ENCODE data around the gene MTURN.

Gene MTURN

DNA sequence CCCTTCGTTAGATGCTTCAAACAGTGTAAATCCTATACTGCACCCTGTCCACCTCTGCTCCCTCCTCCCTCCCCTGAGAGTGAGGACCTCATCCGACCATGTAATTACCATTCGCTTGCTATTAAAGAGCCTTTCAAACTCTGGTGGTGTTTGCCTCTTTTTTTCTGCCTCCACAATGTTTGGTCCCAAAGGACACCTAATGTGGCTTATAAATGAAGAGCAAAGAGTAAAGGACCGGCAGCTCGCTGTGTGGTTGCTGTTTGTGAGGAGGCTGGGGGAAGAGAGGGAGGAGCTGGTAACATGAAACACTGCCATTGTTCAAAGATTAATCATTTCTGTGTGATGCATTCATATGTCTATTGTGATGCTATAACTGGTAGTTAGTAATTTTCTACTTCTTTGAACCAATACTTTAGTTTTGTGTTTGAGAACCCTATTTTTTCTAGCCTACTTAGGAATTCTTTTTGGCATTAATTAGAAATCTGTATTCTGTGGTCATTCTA lies 27.9 kb downstream of the MTURN start:
- no peak for FAIRE-seq

DNA sequence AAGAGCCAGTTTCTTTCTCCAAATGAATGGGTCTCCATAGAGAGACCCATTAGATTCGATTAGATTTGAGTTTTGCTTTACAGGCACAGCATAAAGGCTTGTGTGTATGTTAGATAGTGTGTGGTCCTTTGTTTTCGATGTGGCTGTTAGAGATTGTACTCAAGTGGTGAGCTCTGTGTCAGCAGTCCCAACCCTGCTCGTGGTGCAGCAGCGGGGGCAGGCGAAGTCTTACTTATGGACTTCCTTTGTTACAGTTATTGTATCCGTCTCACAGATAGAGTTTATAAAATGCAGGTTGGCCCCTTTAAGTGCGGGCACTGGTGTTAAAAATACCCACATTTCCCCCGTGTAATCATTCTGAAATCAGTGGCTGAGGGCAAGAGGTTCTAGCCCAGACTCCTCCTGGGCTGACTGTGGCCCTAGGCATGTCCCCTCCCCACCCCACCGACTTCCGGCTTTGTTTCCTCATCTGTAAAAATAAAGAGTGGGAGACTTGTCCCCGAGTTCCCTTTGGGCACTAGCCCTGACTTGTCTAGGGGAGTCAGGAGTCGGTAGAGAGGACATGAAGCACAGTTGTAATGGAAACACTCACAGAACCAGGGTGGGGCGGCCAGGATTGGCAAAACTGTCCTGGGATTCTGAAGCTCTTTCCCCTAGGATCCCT lies 28.6 kb downstream of the MTURN start:
- FAIRE-seq = no peak

DNA sequence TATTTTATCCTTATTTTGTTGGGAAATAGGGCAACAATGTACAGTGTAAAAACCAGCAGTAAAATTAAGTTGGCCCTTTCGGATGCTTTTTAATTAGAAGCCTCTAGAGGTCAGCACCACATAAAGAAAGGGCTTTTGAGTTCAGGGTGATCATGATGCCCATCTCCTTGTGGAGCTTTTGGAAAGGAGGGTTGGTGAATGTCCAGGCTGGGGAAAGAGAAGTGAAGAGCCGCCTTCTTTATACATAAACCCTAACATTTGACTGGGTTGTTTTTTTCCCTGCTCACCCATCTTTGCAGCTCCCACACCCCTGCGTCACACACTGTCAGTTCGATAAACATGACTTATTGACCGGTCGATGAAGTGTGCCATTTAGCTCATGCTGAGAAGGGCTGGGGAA lies 29.8 kb downstream of the MTURN start:
- FAIRE-seq = peak; percentile 76

DNA sequence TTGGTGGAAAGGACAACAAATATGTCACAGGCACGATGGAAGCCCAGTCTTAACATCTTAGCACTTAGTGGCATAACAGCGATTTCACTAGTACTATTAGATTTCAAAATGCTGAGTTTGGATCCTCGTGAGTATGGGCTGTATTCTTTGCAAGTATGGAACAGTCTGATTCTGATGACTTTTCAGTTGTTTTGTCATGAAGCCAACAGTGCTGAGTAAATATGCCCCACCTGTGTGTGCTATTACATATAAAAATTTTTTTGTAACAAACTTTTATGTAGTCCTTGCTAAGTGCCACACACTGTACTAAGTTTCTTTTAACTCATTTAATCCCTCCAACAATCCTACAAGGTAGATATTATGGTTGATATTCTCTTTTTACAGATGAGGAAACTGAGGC lies 30.8 kb downstream of the MTURN start:
- FAIRE-seq = no peak

DNA sequence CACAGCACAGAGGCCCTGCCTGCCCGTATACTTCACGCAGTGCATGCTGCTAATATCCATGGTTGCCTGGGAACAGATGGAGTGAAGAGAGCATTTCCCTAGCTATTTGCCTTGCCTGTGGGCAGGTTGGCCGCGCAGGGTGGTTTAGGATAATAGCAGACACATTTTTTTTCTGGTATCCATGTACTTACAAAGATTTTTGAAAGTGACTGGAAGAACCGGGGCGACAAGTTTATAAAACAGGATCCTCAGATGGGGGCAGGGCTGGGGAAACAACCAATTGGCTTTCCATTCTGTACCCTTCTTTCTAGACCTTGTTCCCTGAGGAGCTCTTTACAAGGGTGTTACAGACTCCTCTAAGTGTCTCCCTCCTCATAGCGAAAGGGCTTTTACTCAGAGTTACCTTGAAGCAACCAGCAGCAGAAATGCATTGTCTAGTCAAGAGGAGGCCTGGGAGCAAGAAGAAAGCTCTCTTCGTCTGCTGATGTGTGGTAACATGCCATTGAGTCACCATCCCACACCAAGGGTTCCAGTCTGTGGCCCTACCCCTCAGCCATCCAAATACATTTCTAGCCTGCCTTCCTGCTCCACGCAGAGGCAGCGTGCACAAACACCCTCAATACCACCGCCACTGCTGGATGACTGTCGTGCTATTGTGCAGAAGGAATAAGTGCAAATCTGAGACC lies 31.5 kb downstream of the MTURN start:
- FAIRE-seq = no peak

DNA sequence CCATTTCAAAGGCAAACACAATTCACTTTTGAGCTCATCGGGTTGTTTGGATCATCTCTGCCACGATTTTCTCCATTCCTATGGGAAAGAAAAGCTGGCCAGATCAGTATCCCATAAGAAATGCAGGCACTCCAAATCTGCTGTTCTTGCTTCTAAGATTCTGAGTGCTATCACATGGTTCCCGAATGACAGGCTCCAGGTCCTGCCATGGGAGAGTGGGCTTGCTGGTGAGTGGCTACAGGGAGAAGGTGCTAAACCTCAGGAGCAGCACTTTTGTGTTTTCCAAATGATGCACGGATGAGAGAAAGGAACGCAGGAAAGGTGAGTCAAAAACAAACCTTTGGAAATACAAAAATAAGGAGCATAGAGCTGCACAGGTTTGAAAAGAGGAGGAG lies 32.1 kb downstream of the MTURN start:
- no peak for FAIRE-seq

DNA sequence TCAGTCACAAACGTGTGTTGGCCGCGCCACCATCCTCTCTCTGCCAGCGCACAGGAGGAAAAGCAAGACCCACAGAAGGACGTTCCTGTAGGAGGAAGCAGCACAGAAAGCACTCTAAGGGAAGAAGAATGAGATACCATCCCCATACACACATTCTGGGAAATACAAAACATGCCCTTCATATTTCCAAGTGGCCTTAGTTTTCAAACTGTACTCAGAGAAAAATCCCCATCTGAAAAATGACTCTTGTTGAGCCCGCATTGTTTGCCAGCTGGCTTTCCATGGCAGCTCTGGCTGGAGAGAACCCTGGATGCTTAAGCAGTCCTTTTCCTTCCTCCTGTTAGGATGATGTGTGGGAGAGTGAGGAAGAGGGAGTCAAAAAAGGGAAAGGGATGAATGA lies 33.1 kb downstream of the MTURN start:
- no peak for FAIRE-seq

DNA sequence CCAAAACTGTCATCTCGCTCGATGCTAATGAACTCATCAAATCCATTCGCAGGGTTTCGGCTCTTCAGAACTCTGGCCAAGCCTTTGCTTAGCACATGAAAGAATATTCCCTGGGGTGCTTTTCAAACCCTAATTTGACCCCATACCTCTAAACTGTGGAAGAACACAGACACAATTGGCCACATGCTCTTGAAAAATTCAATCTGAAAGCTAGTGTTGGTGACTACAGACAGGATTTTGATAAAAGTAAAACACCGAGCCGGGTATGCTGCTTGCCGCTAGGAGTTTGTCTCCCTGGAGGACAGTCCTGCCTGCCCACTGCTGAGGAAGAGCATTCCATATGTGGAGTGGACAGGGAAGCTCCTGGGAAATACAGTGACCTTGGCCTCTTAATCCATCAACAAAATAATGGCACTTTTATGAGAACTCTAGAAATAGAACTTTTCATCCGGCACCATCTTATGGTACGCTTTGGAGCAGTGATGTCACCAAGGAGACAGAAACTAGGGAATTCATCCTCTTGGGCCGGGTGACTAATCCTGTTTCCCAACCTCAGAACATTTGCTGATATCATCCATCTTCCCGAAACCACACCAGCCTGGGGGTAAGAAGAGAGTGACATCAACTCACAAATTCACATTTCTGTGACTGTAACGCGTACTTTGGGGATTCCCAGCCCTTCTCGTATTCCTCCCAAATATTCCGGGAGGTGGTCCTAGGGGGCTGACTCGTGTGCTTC lies 34.2 kb downstream of the MTURN start:
- FAIRE-seq = no peak

DNA sequence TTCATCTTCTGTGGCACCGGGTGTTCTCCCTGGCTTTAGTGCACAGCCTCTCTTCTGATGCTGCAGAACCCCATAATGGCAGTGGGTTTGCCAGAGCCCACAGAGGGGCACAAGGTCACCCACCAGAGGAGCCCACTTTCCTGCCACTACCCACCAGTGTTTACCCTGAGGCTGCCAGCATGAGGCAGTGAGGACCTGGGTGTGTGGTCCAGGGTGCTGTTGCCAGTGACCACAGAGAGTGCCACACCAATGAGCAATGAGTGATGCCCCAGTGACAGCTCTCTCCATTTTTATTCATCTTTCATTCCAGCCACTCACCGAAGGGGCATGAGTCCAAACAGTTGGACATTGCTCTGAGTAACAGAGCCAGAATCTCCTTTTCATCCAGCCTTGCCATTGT lies 34.8 kb downstream of the MTURN start:
- no peak for FAIRE-seq

DNA sequence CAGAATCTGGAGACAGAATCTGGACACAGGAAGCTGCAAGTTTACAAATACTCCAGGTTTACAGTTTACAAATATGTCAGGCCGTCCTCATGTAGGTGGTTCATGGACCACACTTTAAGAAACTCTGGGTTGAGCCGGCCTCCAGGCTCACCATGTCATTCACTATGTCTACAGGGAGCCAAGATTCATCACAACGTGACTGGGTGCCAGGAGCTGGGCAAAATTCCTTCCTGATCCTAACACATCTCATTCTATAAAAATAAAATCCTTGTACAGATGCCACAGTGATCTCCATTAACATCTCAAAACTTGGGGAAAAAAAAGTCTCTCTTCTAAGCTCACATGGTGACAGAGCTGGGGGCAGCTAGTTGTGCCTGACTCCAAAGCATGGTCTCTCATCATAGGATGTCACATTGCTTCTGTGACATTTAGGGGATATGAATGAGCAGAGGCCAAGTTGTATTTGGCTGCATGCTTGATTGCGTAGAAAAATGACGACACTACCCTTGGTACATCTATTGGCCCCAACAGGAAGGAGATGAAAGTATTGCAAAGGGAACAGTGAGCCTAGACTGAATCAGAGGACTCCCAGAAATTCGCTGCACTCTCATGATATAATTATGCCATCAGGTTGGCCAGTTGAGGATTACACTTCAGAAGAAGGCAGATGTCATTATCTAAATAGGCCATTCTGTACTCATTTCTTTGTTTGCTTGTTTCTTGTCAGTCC lies 35.9 kb downstream of the MTURN start:
- no peak for FAIRE-seq

DNA sequence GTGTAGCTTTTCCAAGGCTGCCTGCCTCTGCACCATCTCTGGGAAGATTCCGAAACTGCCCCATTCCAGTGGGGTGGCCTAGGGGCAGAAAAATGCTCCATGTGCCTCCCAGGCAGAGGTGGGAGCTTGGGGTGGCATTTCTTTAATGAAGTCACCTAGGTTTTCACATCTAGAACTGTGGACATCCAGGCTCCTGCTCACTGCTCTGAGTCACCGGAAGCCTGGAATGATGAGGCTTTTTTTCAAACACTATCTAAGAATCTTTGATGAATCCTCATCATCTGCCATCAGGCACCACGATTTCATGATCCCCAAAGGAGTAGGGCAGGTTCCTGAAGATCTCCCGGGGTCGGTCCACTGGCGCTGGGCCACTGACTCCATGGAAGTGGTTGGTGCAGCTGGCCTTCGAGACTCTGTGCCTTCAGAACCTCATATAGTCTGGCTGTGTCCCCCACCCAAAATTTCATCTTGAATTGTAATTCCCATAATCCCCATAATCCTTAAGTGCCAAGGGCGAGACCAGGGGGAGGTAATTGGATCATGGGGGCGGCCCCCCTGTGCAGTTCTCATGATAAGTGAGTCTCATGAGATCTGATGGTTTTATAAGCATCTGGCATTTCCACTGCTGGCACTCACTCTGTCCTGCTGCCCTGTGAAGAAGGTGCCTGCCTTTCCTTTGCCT lies 37.1 kb downstream of the MTURN start:
- no peak for FAIRE-seq

DNA sequence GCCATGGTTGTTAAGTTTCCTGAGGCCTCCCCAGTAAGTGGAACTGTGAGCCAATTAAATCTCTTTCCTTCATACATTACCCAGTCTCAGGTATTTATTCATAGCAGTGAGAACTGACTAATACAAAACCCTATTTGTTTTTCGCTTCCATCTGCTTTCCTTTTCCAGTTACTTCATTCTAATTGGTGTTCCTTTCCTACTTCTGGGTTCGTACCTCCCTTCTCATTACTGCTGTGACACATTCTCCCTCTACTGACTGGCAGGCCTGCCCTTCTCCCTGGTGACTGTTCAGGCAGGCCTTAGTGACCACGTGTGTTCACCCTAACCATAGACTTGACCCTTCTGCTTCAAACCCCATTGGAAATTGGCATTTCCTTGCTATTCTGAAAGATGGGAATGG lies 37.7 kb downstream of the MTURN start:
- no peak for FAIRE-seq

DNA sequence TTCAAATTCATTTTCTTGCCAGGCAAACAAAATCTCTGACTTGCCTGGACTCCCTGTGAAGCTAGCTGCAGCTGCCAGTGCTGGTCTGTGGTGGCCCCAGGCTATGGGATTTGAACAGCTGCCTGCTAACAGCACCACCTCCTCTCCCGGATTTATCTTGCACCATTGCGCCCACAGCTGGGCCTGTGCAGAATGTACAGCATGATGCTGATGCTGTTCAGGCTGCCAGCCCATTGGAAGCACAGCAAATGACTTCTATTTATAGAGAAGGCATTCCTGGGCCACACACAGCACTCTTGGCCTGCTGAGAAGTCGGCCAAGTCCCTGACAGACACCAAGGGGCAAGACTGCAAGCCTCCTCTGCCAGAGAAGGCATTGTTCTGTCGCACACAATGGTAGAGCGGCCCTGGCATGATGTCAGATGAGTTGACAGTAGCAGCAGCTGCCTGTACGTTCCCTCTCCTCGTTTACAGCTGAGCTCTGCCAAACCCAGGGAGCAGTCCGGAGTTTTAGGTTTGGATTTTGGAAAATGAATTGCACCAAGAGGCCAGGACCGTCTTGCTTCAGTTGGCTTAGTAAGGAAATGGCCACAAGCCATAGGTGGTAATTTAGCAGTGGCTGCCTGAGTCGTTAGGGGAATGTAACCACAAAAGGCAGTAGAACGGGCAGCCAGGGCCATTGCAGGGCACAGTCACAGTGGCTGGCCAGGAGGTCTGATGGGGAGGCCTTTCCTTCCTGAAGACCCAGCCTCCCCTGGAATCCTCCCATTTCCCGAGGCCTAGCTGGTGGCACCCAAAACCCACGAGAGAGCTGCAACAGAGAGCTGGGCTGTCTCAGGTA lies 38.5 kb downstream of the MTURN start:
- FAIRE-seq = no peak

DNA sequence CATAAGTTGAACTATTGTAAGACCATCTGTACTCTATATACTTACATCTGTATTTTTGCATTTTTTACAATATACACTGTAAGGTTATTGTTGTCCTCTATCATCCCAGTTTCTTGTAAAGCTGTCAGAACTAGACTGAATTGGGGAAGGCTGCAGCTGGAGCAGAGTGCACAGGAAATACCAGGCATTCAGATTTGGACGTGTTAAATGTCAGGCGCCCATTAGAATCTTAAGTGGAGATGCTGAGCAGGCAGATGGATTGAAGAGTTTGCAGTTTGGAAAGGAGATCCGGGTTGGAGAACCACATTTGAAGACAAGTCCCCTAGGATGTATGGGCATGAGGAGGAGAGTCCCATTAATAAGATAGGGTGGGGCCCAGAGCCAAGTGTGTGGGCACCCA lies 40.4 kb downstream of the MTURN start:
- FAIRE-seq = no peak

DNA sequence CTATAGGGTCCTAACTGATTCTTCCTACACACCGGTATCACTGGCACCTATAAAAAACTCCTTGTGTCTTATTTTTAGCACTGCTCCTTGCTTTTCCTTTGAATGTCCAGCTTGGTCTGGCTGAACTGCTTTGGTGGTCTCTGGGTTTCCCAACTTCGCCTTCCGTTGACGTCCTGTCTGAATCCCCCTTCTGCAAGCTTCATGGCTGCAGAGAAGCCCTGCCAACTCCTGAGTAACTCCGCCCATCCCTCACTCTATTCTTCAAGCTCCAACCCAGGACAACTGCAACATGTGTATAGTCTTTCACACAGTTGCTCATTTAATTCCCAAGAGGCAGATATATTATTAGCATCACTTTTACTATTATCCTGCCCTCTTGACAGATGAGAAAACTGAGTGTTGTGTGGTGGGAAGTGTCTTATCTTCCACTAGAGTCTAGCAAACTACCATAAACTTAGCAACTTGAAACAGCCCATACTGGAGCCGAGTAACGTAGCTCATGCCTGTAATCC lies 40.9 kb downstream of the MTURN start:
- no peak for FAIRE-seq

DNA sequence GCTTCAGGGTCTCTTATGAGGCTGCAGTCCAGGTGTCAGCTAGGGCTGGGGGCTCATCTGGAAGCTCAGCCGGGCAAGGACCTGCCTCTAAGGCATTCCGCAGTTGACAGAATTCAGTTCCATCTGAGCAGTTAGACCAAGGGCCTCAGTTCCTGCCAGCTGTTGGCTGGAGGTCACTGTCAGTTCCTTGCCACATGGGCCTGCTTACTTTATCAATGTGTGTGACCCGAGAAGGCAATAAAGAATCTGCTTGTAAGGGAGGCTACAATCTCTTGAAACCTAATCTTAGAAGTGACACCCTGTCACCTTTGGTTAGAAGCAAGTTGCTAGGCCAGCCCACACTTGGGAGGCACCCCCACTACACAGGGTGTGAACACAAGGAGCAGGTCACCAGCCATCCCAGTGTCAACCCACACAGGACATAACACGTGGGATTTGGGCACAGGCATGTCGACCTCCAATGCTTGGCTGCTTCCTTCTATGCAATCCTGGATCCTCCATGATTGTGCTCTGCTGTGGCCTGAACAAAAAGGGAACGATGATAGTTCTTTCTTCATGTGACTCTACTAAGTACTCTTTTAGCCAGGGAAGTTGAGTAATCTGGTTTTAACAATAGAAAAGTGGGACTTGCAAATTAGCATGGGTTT lies 41.8 kb downstream of the MTURN start:
- FAIRE-seq = no peak

DNA sequence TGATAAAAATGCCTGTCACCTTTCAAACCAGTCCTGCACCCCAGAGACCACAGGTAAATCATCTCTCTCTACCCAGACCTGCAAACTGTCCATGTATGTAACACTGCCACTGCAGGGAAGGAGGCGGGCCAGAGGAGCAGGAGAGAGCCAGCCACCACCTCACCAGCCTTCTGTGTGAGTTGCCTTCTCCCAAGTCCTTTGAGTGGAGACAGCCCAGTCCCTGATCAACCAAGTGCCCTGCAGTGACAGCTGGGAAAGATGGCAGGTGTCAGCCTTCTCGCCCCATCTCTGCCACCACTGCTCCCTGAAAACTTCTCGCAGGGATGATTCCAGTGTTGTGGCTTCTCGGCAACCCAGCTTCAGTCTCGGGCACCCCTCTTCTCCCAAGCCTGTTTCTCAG lies 42.4 kb downstream of the MTURN start:
- no peak for FAIRE-seq

DNA sequence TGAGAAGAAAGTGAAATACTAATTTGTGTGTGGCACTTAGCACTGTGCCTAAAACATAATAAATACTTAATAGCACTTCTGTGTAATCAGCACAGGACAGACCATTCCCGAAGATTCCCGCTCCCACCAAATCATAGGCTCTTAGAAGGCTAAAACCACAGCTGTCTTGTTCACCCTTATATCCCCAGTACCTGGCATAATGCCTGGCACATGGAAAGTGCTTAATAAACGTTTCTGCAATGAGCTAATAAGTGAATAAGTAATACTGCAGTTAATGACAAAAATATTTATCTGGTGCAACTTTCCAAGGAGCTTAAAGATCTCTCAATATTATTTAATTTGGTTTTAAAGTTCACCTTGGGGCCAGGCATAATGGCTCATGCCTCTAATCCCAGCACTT lies 43.2 kb downstream of the MTURN start:
- no peak for FAIRE-seq

DNA sequence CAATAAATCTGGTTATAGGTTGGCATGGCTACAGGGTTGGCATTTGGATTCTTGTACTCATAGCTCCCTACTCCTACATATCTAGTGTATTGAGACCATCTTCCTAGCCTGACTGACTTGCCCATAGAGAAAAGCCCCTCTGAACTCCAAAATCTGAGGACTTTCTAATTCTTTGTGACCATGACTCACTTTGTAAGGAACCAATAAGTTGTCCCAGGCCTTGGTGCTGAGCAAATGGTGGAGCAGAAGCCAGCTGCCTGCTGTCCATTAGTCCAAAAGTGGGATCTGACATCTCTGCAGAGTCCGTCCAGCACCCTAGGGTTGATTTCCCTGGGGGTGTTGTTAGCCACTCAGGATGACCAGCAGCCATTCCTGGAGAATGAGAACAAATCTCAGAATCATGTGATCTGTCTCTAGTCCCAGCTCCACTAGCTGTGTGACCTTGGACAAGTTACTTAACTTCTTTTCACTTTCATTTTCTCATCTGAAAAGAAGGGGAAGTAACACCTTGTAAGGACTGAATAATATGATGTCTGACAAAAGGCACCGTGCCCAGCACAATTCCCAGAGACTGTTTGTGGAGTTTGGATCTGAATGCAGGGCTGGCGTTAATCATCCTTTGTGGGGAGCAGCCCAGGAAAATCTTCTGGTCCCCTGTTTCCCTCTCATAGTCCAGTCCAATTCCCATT lies 44.1 kb downstream of the MTURN start:
- FAIRE-seq = no peak

DNA sequence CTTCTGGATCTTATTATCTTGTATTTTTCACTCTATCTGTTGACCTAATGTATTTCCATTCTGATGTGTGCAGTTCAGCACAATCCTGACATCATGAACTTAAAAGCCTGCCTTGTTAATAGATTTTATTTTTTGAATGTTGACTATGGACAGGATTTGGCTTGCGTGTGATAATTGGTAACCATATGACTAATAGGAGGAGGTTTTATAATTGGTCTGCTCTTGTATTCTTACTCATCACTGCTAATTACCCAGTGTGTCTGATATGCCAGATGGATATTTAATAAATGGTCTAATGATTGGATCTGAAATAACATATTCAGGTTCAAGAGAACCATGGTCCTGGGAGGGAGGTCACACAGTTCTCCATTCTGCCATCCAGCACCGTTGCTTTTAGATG lies 45.9 kb downstream of the MTURN start:
- no peak for FAIRE-seq
